C4-2B (cell line): ENCODE data around the gene ERICH6B.

Experiments
- CTCF ChIP-seq: fragments of 450-650 bp; conservative IDR thresholded peaks from 2 replicates; pipeline ENCODE4 v1.5.1; 2017; ENCODE audit warnings: mild to moderate bottlenecking
- ZFX ChIP-seq: fragments of 450-650 bp; IDR thresholded peaks from 2 replicates; pipeline ENCODE4 v1.6.1; 2017

GRCh38 chr13:45658586-45659235 is 43.2 kb upstream of the ERICH6B start:
- no peak for TF ChIP-seq CTCF
- TF ChIP-seq ZFX: no peak
